K562 (cell line): ENCODE measurements around the gene LRRC38.

Experiments
- YY1 ChIP-seq, 3 experiments: IDR thresholded peaks; 2 replicates each; pipeline ENCODE4 v1.6.1; 2011; ENCODE audit warnings: low read length in 2 of 3, mild to moderate bottlenecking in 2 of 3, moderate library complexity in 2 of 3, borderline replicate concordance in 1 of 3, control low read depth in 1 of 3, low read depth in 1 of 3; ENCODE audit not compliant: insufficient read depth in 3 of 3, insufficient replicate concordance in 2 of 3, control insufficient read depth in 1 of 3, insufficient read length in 1 of 3; ENCODE audit errors: extremely low read depth in 1 of 3
- TF ChIP-seq, protein P1 (sequence below): sonication (generic); formaldehyde crosslinking; IDR thresholded peaks from 2 replicates; pipeline ENCODE4 v1.8.0; 2022; ENCODE audit warnings: mild to moderate bottlenecking, missing genetic modification reagents
- TF ChIP-seq, protein P2 (sequence below): fragments of 250-450 bp; sonication (Bioruptor Pico); IDR thresholded peaks from 2 replicates; pipeline ENCODE4 v1.8.0; 2022; ENCODE audit warnings: moderate library complexity, mild to moderate bottlenecking, inconsistent platforms

DNA sequence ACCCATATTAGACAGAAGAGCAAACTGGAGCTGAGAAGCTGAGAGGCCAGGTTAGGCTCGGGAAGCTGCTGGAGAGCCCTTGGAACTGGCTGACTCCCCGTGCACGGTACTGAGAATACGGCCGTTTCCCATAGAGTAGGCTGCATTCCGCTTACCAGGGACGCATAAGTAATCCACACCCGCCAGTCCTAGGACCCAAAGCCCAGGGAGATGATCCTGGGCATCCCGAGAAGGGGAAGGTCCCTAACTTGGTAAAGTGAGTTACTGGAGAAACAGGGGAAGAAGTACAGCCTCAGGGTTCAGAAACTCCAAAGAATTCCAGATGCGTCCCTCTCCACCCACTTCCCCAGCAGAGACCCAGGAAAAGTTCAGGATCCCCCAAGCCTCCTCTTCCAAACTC lies 1.3 kb downstream of the LRRC38 start:
- TF ChIP-seq, protein P1, sequence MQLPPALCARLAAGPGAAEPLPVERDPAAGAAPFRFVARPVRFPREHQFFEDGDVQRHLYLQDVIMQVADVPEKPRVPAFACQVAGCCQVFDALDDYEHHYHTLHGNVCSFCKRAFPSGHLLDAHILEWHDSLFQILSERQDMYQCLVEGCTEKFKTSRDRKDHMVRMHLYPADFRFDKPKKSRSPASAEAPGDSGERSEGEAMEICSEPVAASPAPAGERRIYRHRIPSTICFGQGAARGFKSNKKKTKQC = no peak
- TF ChIP-seq YY1 (IDR thresholded peaks at IDR 0.05; ENCODE audit: borderline replicate concordance in 1 of 3, control insufficient read depth in 1 of 3, extremely low read depth in 1 of 3, insufficient read depth in 3 of 3, insufficient read length in 1 of 3, insufficient replicate concordance in 2 of 3, low read depth in 1 of 3, low read length in 2 of 3) = no peak
- TF ChIP-seq, protein P2, sequence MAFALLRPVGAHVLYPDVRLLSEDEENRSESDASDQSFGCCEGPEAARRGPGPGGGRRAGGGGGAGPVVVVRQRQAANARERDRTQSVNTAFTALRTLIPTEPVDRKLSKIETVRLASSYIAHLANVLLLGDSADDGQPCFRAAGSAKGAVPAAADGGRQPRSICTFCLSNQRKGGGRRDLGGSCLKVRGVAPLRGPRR (CRISPR knock-in tag) = no peak
